A673 (cell line): ENCODE measurements around the gene ARHGAP24.

Experiments used
- EZH2 ChIP-seq: fragments of 200-600 bp; sonication (generic); IDR thresholded peaks from 2 replicates; pipeline ENCODE4 v1.6.1; 2017; ENCODE audit warnings: borderline replicate concordance, low read depth, mild to moderate bottlenecking, mixed read lengths, antibody characterized with exemption, low read length; ENCODE audit not compliant: poor library complexity, severe bottlenecking
- TF ChIP-seq, protein P1 (sequence below): fragments of 300-800, 200-600 bp; sonication (generic); conservative IDR thresholded peaks from 2 replicates; pipeline ENCODE4 v1.5.1; 2017; ENCODE audit warnings: low read depth, mild to moderate bottlenecking, antibody characterized with exemption, low read length, moderate library complexity, mixed read lengths

DNA sequence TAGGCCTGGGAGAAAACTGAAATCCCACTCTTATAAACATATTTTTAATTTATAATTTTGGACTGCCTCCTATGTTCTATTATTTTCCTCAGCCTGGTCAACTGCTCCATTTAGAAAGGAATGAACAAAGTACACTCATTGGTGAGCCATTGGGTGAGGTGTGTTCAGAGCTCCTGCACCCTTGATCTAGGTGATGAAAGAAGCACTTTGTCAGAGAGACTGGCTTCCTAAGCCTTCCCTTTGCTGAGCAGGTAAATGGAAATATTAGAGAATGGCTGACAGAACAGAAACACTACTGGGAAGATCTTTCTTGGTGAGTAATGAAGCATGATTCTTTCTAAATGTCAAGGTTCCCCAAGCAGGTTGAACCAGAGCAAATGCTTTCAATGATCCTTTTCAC, 19.0 kb upstream of the ARHGAP24 start:
- TF ChIP-seq, protein P1, sequence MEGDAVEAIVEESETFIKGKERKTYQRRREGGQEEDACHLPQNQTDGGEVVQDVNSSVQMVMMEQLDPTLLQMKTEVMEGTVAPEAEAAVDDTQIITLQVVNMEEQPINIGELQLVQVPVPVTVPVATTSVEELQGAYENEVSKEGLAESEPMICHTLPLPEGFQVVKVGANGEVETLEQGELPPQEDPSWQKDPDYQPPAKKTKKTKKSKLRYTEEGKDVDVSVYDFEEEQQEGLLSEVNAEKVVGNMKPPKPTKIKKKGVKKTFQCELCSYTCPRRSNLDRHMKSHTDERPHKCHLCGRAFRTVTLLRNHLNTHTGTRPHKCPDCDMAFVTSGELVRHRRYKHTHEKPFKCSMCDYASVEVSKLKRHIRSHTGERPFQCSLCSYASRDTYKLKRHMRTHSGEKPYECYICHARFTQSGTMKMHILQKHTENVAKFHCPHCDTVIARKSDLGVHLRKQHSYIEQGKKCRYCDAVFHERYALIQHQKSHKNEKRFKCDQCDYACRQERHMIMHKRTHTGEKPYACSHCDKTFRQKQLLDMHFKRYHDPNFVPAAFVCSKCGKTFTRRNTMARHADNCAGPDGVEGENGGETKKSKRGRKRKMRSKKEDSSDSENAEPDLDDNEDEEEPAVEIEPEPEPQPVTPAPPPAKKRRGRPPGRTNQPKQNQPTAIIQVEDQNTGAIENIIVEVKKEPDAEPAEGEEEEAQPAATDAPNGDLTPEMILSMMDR = no peak
- no peak for TF ChIP-seq EZH2
